Parathyroid adenoma (tissue), 2 donors: ENCODE measurements around the gene TENM3.

Source experiments
- H2AFZ ChIP-seq: fragments of 300-600 bp; sonication (generic); one replicate; pipeline ENCODE4 v1.7.0; 2017; ENCODE audit warnings: antibody characterized with exemption, mild to moderate bottlenecking
- H3K27ac ChIP-seq: fragments of 300-600 bp; sonication (generic); one replicate; pipeline ENCODE4 v1.7.0; 2017
- H3K27me3 ChIP-seq: fragments of 300-600 bp; sonication (generic); one replicate; pipeline ENCODE4 v1.7.0; 2017; ENCODE audit warnings: low read length; ENCODE audit not compliant: control insufficient read depth, insufficient read depth
- H3K36me3 ChIP-seq: fragments of 300-600 bp; sonication (generic); one replicate; pipeline ENCODE4 v1.7.0; 2017; ENCODE audit warnings: low read length; ENCODE audit not compliant: control insufficient read depth, insufficient read depth
- H3K4me1 ChIP-seq: fragments of 300-600 bp; sonication (generic); one replicate; pipeline ENCODE4 v1.7.0; 2017; ENCODE audit warnings: control low read depth
- H3K4me2 ChIP-seq: fragments of 300-600 bp; sonication (generic); one replicate; pipeline ENCODE4 v1.7.0; 2017; ENCODE audit warnings: low read length
- H3K4me3 ChIP-seq: fragments of 300-600 bp; sonication (generic); one replicate; pipeline ENCODE4 v1.7.0; 2017; ENCODE audit warnings: low read depth, low read length
- H3K79me2 ChIP-seq: fragments of 300-600 bp; sonication (generic); one replicate; pipeline ENCODE4 v1.7.0; 2017; ENCODE audit warnings: control low read depth
- H3K9ac ChIP-seq: fragments of 300-600 bp; sonication (generic); one replicate; pipeline ENCODE4 v1.7.0; 2017; ENCODE audit warnings: mild to moderate bottlenecking
- H3K9me3 ChIP-seq: fragments of 300-600 bp; sonication (generic); one replicate; pipeline ENCODE4 v1.7.0; 2017; ENCODE audit warnings: low read length; ENCODE audit not compliant: control insufficient read depth
- TF ChIP-seq, protein P1 (sequence below): fragments of 300-600 bp; sonication (generic); IDR thresholded peaks from one replicate; pipeline ENCODE4 v1.7.0; 2017; ENCODE audit warnings: antibody characterized with exemption, mild to moderate bottlenecking
- donor health status: primary hyperparathyroidism.

Gene TENM3

DNA sequence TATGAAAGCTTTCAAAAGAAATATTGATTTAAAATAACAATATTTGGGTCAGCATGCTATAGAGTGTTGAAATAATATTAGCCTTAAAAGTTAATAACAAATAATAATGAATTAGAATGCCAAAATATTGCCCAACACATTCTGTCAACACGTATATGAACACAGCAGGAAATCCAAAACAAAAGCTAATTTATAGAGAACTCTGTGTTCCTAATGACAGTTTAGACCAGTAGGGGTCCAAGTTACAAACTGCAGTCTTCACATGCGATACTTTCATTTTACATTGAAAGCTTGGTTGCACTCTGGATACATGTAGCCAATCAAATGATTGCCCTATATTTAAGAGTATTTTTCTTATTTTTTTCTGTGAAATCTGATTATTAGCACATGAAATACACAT, 399.6 kb downstream of the TENM3 start:
- no peaks in the 10 kb centered on the region for H3K27me3 ChIP-seq
- no peaks in the 10 kb centered on the region for H3K9me3 ChIP-seq
- H2AFZ ChIP-seq = no peak overlapping the region
- no peaks in the 10 kb centered on the region for H3K4me1 ChIP-seq
- TF ChIP-seq, protein P1, sequence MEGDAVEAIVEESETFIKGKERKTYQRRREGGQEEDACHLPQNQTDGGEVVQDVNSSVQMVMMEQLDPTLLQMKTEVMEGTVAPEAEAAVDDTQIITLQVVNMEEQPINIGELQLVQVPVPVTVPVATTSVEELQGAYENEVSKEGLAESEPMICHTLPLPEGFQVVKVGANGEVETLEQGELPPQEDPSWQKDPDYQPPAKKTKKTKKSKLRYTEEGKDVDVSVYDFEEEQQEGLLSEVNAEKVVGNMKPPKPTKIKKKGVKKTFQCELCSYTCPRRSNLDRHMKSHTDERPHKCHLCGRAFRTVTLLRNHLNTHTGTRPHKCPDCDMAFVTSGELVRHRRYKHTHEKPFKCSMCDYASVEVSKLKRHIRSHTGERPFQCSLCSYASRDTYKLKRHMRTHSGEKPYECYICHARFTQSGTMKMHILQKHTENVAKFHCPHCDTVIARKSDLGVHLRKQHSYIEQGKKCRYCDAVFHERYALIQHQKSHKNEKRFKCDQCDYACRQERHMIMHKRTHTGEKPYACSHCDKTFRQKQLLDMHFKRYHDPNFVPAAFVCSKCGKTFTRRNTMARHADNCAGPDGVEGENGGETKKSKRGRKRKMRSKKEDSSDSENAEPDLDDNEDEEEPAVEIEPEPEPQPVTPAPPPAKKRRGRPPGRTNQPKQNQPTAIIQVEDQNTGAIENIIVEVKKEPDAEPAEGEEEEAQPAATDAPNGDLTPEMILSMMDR = no peak
- no peaks in the 10 kb centered on the region for H3K79me2 ChIP-seq
- no peak overlapping the region for H3K27ac ChIP-seq
- no peak overlapping the region for H3K4me2 ChIP-seq
- no peaks in the 10 kb centered on the region for H3K36me3 ChIP-seq
- no peak overlapping the region for H3K9ac ChIP-seq
- no peak overlapping the region for H3K4me3 ChIP-seq

DNA sequence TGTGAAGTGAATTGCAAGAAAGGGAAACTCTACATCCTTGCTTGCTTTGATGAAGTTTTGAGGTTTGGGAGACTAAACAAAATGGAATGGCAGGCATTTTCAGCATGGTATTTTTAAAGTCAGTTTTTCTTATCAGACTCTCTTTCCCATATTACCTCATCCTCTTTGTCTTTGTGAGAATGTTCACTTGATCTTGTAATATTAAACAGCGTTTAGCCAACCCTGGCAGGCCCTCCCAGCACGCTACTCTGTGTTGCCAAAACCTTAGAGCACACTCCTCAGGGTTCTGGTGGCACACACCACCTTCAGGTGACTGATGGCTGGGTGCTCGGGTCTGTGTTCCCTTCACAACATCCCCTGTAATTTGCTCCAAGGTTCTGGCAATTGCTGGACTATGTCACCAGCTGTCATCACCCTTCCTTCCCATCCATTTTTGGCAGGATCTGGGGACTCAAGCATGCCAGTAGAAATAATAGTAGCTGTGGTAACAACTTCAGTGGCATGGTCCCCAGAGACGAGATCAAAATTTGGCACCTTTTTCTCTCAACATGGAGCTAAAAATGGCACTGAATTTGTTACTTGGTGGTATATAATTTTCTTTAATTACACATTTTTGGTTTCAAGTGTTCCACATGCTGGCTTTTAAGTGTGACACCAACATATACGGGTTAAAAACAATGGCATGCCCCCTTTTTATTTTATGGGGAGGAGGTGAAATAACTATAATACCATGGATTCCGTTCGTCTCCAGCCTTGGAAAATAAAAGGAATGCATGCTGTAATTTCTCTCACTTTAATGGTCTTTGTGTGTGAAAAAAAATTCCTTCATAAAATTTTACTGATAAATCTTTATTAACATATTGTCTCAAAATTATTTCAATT, 400.8 kb downstream of the TENM3 start:
- H3K4me3 ChIP-seq = no peak overlapping the region

DNA sequence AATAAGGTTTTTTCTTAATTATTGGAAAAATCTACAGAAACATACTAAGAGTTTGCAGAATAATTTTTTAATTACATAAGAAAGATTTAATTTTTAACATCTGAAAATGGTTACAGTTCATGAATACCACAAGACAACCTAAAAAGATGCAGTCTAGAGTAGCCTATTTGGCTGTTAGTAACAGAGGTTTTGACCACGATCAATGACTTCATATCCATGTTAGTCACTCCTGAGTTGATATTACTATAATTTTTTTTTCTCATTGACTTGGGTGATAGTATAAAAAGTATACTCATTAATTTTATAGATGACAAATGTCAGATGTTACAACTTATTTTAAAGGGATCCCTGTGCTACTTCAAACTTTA, 401.5 kb downstream of the TENM3 start:
- Histone ChIP-seq H3K4me1 (no peaks in the 10 kb centered on the region), H3K36me3 (no peaks in the 10 kb centered on the region), H3K27me3 (no peaks in the 10 kb centered on the region), H3K9me3 (no peaks in the 10 kb centered on the region), H2AFZ (no peak overlapping the region), H3K79me2 (no peaks in the 10 kb centered on the region), H3K9ac (no peak overlapping the region), H3K4me3 (no peak overlapping the region), H3K4me2 (no peak overlapping the region), H3K27ac (no peak overlapping the region)
- TF ChIP-seq, protein P1 = no peak

More for the DNA sequence above, 400.8 kb downstream of the TENM3 start:
- Histone ChIP-seq H3K36me3 (no peaks in the 10 kb centered on the region), H3K9me3 (no peaks in the 10 kb centered on the region), H3K4me2 (no peak overlapping the region), H3K79me2 (no peaks in the 10 kb centered on the region), H3K27me3 (no peaks in the 10 kb centered on the region), H3K27ac (no peak overlapping the region), H3K4me1 (no peaks in the 10 kb centered on the region), H2AFZ (no peak overlapping the region), H3K9ac (no peak overlapping the region)
- TF ChIP-seq, protein P1 = no peak

DNA sequence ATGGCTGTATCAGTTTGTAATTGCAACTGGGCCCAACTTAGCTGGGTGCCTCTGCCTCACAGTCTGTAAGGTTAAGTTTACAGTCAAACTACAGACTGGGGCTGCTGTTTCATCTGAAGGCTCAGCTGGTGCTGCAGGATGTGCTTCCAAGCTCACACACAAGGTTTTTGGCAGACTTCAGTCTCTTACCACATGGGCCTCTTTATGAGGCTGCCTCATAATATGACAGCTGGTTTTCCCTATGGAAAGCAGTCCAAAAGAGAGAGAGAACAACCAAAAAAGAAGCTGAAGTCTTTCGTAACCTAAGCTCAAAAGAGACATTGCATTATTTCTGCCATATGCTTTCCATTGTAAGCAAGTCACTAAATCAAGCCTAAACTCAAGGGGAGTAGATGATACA, 402.3 kb downstream of the TENM3 start:
- no peak overlapping the region for H3K4me3 ChIP-seq
- H2AFZ ChIP-seq = no peak overlapping the region
- no peak overlapping the region for H3K27ac ChIP-seq
- H3K4me2 ChIP-seq = no peak overlapping the region
- H3K36me3 ChIP-seq = no peaks in the 10 kb centered on the region
- no peaks in the 10 kb centered on the region for H3K79me2 ChIP-seq
- no peaks in the 10 kb centered on the region for H3K9me3 ChIP-seq
- H3K4me1 ChIP-seq = no peaks in the 10 kb centered on the region
- H3K27me3 ChIP-seq = no peaks in the 10 kb centered on the region
- H3K9ac ChIP-seq = no peak overlapping the region
- TF ChIP-seq, protein P1 = no peak
